HK-2 (cell line): ENCODE results near the gene LPAR3.
"Not testable (repeated sequence)": the region's sequence is repeated elsewhere in the genome, so short reads cannot be mapped to it uniquely, and the experiment has no call there.

Experiments
- DNase-seq: peaks from one replicate; pipeline ENCODE4 v3.0.0-alpha.2; 2018; ENCODE audit not compliant: unreplicated experiment

The LPAR3 gene, protein sequence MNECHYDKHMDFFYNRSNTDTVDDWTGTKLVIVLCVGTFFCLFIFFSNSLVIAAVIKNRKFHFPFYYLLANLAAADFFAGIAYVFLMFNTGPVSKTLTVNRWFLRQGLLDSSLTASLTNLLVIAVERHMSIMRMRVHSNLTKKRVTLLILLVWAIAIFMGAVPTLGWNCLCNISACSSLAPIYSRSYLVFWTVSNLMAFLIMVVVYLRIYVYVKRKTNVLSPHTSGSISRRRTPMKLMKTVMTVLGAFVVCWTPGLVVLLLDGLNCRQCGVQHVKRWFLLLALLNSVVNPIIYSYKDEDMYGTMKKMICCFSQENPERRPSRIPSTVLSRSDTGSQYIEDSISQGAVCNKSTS

DNA sequence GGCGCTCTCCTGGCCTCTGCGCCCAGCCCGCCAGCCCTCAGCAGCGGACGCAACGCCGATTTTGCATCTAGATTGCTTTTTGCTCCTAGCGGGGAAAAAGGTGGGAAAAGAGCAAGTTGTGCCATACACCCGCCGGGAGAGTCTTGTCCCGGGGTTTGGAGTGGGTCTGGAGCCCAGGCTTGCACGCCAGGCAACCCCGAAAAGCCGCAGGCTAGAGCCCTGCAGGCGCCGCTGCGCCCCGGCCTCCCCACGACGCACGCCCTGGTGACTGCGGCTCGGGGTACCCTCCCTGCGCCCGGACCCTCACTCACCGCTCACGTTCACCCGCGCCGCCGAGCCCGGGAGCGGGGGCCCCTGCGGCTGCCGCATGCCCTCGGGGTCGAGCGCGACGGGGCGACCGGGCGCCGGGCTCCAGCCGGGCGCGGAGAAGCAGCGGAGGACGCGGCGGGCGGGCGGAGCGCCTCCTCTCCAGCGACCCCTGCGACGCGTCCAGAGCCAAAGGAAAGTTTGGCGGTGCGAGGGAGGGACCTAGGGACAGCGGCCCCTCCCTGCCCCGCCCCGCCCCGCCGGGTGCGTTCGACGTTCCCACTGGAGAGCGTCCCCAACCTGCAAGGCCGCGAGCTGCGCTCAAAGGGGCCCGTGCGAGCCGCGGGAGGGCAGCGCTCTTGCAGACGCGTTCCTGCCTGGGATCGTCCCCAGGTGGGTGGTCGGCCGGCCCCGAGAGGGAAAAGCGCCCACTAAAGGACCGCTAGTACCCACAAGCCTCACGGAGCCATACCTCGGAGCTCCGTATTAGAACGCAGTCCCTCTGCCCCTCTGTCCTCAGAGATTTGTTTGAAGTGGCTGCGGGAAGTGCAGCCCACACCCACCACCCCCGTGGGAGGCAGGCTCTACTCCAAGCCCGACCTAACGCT is at the start of gene LPAR3:
Gene LPAR3 (minus strand): TSS at position 502 of the 914 bp plus-strand sequence. CDS start 27,086 bp downstream, outside the sequence.
- peak; percentile 36 for DNase-seq

- no peak for DNase-seq
Measured at GRCh38 chr1:84941843-84942242, 48.8 kb upstream of the LPAR3 start.

DNA sequence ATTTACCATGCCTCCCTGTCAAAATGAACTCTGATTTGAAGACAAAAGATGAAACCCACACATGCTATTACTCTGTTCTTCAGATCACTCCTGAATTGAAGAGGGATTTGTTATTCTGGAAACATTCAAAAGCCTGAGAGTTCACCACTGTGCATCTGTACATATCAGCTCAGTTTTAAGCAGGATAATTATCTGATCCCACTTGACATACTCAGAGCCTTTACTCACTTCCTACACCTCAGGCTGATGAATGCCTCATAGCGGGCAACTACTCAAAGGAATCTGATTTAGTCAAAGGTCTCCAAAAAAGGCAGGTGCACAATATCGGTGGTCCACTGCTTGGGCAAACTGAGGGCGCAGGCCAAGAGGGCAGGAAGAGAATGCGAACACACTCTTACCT is 47.5 kb upstream of the LPAR3 start:
- no peak for DNase-seq

- DNase-seq = no peak
Measured at GRCh38 chr1:84939761-84940160, 46.8 kb upstream of the LPAR3 start.

DNA sequence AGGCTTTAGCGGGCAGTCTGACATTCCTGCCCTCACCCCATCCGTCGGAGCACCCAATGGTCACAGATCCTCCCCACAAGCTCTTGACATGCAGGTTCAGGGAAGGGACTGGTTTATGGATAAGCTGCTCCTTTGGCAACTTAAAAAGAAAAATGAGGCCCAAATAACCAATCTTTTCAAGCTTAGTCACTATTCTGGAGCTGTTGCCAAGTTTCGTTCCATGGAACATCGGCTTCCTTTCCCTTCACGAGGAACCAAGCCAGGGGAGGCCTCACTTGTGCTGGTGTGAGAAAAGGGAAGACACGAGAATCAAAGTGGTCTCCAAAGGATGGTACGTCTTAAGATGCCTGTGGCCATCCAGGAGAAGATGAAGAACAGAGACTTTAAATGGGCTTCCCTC is 46.1 kb upstream of the LPAR3 start:
- DNase-seq = no peak

DNA sequence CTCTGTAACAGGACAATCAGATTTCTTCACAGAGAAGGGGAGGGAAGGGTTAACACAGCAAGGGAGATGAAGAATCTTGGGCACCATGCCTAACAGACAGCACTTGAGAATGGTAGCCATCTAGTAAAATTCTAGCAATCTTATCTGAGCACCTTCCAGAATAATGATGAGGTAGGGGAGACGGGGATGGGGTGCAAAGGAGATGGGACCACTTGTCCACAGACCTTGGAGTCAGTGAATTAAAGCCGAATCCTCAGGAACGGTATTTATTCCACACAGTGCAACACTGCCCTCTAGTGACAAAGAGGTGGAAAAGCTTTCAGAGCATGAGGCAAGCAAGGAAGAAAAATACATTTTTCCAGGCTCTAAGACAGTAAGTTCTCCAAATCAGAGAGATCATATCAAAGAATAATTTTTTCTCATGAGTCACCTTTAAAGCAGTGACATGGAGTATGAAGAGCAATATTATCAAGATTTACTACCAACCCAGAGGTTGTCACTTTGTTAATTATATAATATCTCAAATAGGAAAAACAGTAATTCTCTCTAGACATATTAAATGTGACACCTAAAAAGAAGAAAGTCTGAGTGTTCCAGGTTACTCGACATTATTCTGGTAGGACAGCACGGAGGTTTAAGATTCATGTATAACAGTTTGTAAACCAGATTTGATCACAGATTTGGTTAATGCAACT is 43.3 kb upstream of the LPAR3 start:
- DNase-seq = no peak

GRCh38 chr1:84933011-84933611 is 40.1 kb upstream of the LPAR3 start:
- DNase-seq = no peak

- DNase-seq = no peak
Measured at GRCh38 chr1:84930831-84931230, 37.8 kb upstream of the LPAR3 start.

GRCh38 chr1:84930329-84930728 is 37.3 kb upstream of the LPAR3 start:
- no peak for DNase-seq

DNA sequence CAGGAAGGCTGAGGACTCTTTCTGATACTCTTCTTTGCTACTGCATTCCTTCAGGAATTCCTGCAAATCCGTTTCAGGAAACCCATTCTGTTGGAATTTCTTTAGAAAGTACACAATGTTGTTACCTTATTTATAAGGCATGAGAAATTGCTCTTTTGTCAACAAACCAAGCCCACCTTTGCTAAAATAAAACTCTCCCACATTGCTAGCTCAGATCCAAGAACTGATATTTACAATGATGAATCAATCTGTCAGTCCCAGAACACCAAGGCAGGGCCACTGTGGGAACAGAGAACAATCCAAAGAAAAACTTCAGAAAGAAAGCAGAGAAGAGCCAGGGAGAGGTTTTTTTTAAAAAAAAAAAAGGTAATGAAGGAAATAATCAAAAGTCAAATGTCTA is 36.6 kb upstream of the LPAR3 start:
- DNase-seq = no peak

DNA sequence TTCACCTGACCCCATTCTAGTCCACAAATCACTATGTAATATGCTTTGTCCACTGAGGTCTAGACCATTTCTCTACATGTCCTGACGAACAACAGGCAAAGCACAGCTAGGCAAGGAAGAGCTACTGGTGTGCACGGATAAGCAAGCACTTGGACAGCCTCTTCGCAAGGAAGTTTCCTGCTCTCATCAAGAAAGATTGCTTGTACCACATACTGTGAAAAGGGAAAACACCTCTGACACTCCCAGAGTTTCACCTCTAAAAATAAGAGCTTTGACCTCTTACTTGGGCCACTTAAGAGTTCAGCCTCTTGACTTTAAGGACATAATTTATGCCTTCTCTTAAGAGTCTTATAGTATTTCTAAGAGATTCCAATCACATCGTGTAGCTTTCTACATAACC is 36.0 kb upstream of the LPAR3 start:
- DNase-seq = no peak

DNA sequence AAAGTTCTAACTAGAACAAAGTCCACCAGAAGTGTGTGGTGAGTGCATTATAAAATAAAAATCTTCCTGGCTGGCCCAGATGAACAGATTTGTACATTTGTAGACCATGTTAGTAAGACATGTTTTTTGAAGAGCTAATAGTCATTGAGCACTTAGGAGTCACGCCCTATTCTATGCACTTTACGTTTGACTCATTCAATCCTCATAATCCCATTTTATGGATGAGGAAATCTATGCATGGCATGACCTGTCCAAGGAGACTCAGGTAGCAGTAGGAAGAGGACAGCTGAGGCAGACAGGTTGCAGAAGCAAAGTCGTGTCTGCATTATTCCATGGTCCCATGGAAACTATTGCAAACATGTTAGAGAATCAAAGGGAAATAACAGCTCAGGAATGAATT is 30.3 kb upstream of the LPAR3 start:
- no peak for DNase-seq

- DNase-seq = no peak
Measured at GRCh38 chr1:84920159-84920558, 27.2 kb upstream of the LPAR3 start.

- DNase-seq = no peak
Measured at GRCh38 chr1:84919461-84919970, 26.5 kb upstream of the LPAR3 start.

DNA sequence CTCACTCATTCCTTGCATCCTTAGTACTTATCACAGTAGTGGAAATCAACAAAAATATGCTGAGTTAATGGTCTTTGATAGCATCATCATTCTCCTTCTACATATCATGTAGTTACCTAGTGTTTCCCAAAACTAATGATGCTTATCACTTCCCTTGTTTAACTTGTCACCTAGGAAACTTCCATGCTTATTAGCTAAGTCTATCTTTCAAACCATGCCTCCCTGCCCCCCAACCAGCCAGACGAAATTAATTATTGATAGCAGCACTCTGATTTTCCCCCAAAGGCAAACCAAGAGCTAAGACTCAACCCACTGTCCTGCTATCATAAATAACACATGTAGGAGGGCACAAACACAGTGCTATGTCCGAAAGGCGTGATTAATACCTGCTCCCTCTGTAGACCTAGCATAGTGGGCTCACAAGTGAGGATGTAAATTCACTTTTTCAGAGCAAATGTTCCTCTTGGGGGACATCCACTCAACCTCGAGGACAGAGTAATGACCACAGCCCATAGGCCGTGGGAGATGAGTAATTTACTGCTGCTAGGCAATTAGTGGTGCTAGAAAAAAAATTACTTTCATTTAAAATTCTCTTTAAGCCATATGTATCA is 25.8 kb upstream of the LPAR3 start:
- DNase-seq = no peak

GRCh38 chr1:84916897-84917296 is 23.9 kb upstream of the LPAR3 start:
- no peak for DNase-seq

- DNase-seq = no peak
Measured at GRCh38 chr1:84913555-84913892, 20.5 kb upstream of the LPAR3 start.

DNA sequence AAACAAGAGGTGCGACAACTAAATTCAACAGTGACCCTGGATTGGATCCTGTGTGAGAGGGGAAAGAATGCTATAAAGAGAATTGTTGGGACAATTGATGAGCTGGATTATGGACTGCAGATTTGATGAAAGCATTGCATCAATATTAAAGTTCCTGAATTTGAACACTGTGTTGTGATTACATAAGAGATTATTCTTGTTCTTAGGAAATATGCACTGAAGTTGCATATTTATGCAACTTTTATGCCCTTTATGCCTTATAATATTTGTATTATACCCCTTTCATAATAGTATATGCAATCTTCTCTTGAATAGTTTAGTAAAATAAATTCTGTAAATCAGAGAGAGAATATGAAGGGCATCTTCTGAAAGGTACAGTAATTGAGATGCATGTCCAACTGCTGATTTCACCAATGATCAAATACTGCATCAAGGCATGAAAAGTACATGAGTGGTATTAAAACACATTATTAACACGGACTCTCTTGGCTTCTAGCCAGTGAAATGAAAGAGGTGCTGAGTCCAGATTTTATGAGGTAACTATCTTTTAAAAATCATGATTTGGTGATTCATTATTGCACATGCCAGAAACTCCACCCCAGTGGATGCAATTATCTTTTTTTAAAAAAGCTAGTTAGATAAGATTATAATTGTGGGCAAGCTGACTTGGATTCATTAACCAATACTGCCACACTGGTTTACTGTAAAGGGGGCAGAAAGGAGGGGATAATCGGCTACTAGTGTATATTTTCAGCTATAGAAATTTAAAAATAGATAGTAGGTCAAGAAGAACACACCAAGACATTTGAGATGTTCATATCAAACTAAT is 19.9 kb upstream of the LPAR3 start:
- DNase-seq = no peak

DNA sequence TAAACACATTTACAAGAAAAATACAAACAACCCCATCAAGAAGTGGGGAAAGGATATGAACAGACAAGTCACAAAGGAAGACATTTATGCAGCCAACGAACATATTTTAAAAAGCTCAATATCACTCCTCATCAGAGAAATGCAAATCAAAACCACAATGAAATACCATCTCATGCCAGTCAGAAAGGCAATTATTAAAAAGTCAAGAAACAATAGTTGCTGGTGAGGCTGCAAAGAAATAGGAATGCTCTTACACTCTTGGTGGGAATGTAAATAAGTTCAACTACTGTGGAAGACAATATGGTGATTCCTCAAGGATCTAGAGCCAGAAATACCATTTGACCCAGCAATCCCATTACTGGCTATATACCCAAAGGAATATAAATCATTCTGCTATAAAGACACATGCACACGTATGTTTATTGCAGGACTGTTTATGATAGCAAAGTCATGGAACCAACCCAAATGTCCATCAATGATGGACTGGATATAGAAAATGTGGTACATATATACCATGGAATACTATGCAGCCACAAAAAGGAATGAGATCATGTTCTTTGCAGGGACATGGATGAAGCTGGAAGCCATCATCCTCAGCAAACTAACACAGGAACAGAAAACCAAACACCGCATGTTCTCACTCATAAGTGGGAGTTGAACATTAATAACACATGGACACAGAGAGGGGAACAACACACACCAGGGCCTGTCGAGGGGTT is 15.9 kb upstream of the LPAR3 start:
- DNase-seq = not testable (repeated sequence)
